22Rv1 (cell line): ENCODE data around the gene NOL4L.

Source experiments
- H3K27ac ChIP-seq: fragments of 450-650 bp; 2 replicates; pipeline ENCODE4 v1.5.1; 2017
- CTCF ChIP-seq: fragments of 450-650 bp; IDR thresholded peaks from 2 replicates; pipeline ENCODE4 v1.5.1; 2017; ENCODE audit warnings: mild to moderate bottlenecking
- ZFX ChIP-seq: fragments of 450-650 bp; IDR thresholded peaks from 2 replicates; pipeline ENCODE4 v1.6.1; 2017; ENCODE audit warnings: antibody characterized with exemption, borderline replicate concordance

NOL4L gene

GRCh38 chr20:32505723-32506473, 79.2 kb downstream of the NOL4L start:
- H3K27ac ChIP-seq = no peak overlapping the region
- TF ChIP-seq CTCF (no peak), ZFX (no peak)

- H3K27ac ChIP-seq = no peak overlapping the region
- TF ChIP-seq CTCF (no peak), ZFX (no peak)
Measured at GRCh38 chr20:32501709-32502108, 83.4 kb downstream of the NOL4L start.

GRCh38 chr20:32497589-32498224, 87.4 kb downstream of the NOL4L start:
- H3K27ac ChIP-seq = no peak overlapping the region
- TF ChIP-seq ZFX (no peak), CTCF (no peak)

- H3K27ac ChIP-seq = no peak overlapping the region
- TF ChIP-seq ZFX (no peak), CTCF (no peak)
Measured at GRCh38 chr20:32496811-32497533, 88.2 kb downstream of the NOL4L start.

GRCh38 chr20:32495949-32496348, 89.2 kb downstream of the NOL4L start:
- H3K27ac ChIP-seq = no peak overlapping the region
- no peak for TF ChIP-seq ZFX
- TF ChIP-seq CTCF = no peak

GRCh38 chr20:32495217-32495565, 89.9 kb downstream of the NOL4L start:
- no peak for TF ChIP-seq CTCF
- TF ChIP-seq ZFX = no peak
- no peak overlapping the region for H3K27ac ChIP-seq
